Measurements from ENCODE around the gene ASNSD1.

- TF ChIP-seq EP300 (IDR thresholded peaks at IDR 0.05; ENCODE audit: low read depth in 2 of 2, low read length in 2 of 2) (no peak), EP300 (CRISPR knock-in tag; IDR thresholded peaks at IDR 0.05; ENCODE audit: borderline replicate concordance) (no peak), ETV6 (CRISPR knock-in tag; conservative IDR thresholded peaks at IDR 0.05) (no peak), ZC3H4 (CRISPR knock-in tag; IDR thresholded peaks at IDR 0.05; ENCODE audit: borderline replicate concordance) (no peak), CTCF (CRISPR knock-in tag; IDR thresholded peaks at IDR 0.05) (no peak), ZNF180 (CRISPR knock-in tag; IDR thresholded peaks at IDR 0.05; ENCODE audit: borderline replicate concordance, low read depth) (no peak), CEBPB (IDR thresholded peaks at IDR 0.05; ENCODE audit: borderline replicate concordance, low read depth, low read length) (no peak), JUNB (CRISPR knock-in tag; IDR thresholded peaks at IDR 0.05; ENCODE audit: borderline replicate concordance) (no peak), RBM39 (IDR thresholded peaks at IDR 0.05; ENCODE audit: low read depth, low read length, poor library complexity, severe bottlenecking) (no peak), SMC3 (IDR thresholded peaks at IDR 0.05; ENCODE audit: low read length) (no peak)
- TF ChIP-seq, protein P1, sequence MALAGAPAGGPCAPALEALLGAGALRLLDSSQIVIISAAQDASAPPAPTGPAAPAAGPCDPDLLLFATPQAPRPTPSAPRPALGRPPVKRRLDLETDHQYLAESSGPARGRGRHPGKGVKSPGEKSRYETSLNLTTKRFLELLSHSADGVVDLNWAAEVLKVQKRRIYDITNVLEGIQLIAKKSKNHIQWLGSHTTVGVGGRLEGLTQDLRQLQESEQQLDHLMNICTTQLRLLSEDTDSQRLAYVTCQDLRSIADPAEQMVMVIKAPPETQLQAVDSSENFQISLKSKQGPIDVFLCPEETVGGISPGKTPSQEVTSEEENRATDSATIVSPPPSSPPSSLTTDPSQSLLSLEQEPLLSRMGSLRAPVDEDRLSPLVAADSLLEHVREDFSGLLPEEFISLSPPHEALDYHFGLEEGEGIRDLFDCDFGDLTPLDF (CRISPR knock-in tag; IDR thresholded peaks at IDR 0.05), result no peak
Measured at GRCh38 chr2:189700681-189701080, 39.4 kb downstream of the ASNSD1 start.

All from HepG2 (cell line).